GM19468 (cell line): ENCODE results near the gene ANKRD12.
A peak's percentile ranks its signal among the peaks of the same experiment; 100 is the strongest.

ENCODE experiments used
- ATAC-seq: cut with Tn5 transposase; IDR thresholded peaks from one replicate; pipeline ENCODE4 v1.9.1; 2021; ENCODE audit warnings: mild to moderate bottlenecking, moderate library complexity, moderate number of reproducible peaks; ENCODE audit not compliant: unreplicated experiment; ENCODE audit errors: extremely low read depth

The ANKRD12 gene

GRCh38 chr18:9330419-9330818, 193.8 kb downstream of the ANKRD12 start:
- no peak for ATAC-seq

GRCh38 chr18:9333441-9334328, 197.1 kb downstream of the ANKRD12 start:
- ATAC-seq, result peak; percentile 12

- ATAC-seq, result peak; percentile 61
Observed at GRCh38 chr18:9334329-9334972, 197.9 kb downstream of the ANKRD12 start, which contains the start of gene TWSG1. TWSG1 (plus strand) TSS chr18:9334773; CDS start chr18:9337230, 2,457 bp downstream.

- peak; percentile 14 for ATAC-seq
Observed at GRCh38 chr18:9334973-9335696, 198.6 kb downstream of the ANKRD12 start.
